GM21390 (cell line): ENCODE results near the gene TMEM150A.
A peak's percentile ranks its signal among the peaks of the same experiment; 100 is the strongest.
"Not testable (repeated sequence)": the region's sequence is repeated elsewhere in the genome, so short reads cannot be mapped to it uniquely, and the experiment has no call there.

Experiments used
- ATAC-seq: cut with Tn5 transposase; IDR thresholded peaks from one replicate; pipeline ENCODE4 v1.9.1; 2021; ENCODE audit not compliant: unreplicated experiment

The TMEM150A gene

DNA sequence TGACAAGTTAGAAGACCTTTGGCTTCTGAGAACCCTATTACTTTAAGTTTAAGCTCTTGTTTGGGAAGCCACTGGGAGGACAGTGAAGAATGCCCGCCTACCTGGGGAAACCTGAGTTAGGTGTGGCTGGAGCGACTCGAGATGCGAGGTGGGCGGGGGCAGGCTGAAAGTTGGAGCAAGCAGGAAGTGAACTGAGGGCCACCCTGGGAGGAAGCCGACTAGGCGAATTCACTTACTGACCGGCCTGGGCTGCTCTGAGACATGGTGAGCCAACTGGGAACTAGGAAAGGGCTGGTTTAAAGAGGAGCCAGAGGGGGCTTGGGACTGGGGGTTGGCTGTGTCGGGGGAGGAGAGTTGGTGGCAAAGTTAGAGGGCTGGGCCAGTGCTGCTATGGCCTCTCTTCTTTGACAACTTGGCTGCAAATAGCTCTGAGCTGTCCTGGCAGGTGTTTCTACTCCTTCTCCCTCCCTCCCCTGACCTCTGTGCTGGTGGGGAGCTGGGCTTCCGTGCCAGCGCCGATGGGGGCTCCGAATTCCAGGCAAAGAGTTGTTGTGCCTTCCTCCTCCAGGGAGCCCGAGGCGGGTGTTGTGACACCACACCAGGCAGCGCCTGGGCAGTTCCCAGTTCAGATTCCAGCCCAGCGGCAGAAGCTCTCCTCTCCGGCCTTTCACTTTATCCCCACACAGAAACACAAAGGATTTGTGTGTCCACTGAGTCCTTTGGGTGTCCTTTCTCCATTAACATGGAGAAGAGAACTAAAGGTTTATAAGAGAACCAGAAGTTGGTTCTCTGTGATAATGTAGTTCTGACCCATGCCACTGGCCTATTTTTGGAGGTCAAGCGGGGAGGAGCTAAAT is 24.9 kb downstream of the TMEM150A start, which contains the start of gene VAMP8:
Gene VAMP8 (plus strand): TSS at position 201 of the 857 bp plus-strand sequence. CDS start 61 bp downstream, at position 262.
- ATAC-seq: peak; percentile 73

DNA sequence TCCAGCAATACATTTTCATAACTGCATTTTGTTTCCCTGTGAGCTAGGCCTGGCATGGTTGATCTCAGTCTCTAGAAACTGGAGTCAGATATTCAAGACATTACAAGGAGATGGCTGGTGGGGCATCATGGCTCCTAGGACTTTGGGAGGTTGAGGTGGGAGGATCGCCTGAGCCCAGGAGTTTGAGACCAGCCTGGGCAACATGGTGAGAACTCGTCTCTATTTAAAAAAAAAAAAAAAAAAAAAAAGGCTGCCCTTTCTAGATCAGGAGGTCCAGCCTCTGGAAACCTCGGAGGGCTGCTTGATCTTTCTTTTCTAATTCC is 25.5 kb downstream of the TMEM150A start:
- no peak for ATAC-seq

DNA sequence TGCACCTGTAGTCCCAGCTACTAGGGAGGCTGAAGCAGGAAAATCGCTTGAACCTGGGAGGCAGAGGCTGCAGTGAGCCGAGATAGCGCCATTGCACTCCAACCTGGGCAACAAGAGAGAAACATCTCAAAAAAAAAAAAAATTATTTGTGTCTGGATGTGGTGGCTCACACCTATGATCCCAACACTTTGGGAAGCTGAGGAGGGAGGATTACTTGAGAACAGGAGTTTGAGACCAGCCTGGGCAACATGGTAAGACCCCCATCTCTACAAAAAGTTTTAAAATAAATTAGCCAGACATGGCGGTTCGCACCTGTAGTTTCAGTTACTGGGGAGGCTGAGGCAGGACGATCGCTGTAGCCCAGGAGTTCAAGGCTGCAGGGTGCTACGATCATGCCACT is 26.8 kb downstream of the TMEM150A start:
- no peak for ATAC-seq

DNA sequence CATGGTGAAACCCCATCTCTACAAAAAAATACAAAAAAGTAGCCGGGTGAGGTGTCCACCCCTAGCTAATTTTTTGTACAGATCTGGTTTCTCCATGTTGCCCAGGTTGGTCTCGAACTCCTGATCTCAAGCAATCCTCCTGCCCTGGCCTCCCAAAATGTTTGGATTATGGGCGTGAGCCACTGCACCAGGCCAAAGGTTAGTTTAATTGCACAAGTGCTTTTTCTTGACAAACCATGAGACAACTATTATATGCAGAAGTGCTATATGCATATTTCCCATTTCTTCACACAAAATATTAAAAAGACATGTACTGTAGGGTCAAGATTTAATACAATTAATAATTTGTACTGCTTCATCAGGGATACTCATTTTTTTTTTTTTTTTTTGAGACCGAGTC is 36.2 kb downstream of the TMEM150A start:
- ATAC-seq: no peak

DNA sequence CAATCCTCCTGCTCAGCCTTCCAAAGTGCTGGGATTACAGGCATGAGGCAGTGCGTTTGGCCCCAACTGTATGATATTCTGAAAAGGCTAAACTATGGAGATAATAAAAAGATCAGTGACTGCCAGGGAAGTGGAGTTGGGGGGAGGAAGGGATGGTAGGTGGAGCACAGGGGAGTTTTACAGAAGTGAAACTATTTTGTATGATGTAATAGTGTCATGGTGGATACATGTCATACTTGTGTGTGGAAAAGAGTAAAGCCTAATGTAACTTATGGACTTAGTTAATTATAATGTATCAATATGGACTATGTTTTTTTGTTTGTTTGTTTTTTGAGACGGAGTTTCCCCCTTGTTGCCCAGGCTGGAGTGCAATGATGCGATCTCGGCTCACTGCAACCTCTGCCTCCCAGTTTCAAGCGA is 38.3 kb downstream of the TMEM150A start:
- ATAC-seq: no peak

DNA sequence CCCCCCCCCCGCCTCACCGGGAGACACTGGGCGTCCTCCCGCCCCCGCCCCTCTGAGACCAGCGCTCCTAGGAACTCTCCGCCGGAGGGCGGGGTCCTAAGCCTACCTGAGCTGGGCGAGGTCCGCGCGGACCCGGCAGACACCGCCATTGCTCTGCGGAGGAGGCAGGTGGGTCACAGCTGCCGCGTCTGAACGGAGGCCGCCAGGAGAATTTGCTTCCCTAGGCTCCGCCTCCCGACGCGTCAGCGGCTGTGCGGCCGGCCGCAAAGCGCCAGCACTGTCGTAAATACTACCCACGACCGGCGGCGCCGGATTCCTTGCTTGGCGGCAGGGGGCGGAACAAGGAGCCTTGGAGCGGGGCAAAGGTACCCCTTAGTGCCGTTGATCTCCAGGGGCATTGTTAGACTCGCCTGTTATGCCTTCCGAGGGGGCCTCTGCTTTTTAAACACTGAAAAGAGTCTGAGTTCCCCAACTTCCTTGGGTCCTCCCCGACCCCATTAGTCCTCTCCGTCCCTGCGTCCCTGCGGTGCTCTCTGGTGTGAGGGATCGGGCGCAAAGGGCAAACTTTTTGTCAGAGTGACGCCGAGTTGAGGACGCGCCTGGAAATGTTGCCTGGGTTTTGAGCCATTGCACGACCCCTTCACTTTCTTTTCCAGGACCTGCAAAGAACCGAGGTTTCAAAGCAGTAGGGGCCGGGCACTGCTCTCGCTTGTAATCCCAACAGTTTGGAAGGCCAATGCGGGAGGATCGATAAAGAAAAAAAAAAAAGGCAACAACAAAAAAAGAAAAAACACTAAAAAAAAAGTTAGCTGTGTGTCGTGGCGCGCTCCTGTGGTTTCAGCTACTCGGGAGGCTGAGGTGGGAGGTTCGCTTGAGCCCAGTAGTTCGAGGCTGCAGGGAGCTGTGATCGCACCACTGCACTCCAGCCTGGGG is 41.0 kb downstream of the TMEM150A start, which contains the start of gene GGCX:
Gene GGCX (minus strand): TSS at position 214 of the 933 bp plus-strand sequence. CDS start 65 bp downstream, at position 149.
- peak; percentile 90 for ATAC-seq

DNA sequence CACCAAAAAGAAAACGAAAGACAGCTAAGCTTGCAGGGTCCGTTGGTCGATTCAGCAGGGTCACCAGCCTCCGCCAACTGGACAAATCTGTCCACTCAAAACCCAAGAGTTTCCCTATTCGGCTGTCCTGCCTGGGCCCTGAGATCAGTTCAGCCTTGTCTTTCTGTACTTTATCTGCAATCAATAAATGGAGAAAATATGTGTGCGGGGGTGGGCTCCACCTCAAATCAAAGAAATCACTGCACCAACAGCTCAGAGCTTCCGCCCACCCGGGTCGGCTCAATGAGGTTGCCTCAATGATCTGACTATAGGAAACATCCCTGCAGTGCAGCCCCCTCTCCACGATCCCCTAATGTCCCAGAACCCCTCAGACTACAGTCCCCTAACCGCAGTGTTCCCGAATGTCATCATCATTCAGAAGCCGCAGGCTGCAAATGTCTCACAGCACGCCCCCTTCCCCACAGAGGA is 41.7 kb downstream of the TMEM150A start:
- ATAC-seq: peak; percentile 10

DNA sequence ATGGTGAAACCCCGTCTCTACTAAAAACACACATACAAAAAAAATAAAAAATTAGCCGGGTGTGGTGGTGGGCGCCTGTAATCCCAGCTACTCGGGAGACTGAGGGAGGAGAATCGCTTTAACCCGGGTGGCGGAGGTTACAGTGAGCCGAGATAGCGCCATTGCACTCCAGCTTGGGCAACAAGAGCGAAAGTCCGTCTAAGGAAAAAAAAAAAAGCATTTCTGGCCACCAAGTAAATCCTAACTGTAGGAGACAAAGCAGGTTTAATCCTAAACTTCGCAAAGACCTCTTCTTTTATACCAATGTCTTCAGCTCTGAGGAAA is 42.1 kb downstream of the TMEM150A start:
- ATAC-seq: not testable (repeated sequence)

DNA sequence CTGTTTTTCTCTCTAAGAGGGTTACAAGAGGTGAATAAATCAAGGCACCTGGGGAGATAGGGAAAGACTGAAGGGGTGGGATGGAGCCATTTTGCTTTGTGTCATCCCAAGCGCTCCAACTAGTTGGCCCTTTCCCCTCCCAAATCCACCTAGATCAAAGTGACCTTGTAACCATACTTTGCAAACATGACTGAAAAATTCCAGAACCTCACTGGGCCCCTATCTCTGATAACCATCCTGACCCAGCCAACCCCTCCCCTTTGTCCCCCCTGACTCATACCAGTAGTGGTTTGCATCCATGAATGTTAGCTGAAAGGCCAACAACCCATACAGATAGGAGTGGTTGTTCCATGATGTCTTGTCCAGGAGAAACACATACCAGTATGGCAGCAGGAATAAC is 44.3 kb downstream of the TMEM150A start:
- ATAC-seq: no peak

DNA sequence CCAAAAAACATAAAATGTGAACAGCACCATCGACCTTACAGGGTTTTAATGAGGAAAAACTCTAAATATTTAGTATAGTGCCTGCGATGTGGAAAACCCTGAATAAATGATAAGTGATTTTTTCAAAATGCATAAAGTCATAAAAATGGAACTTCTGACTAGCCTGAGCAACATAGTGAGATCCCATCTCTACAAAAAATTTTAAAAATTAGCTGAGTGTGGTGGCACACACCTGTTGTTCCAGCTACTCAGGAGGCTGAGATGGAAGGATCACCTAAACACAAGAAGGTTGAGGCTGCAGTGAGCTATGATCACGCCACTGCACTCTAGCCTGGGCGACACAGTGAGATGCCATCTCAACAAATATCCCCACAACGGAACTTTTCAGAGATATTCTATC is 45.4 kb downstream of the TMEM150A start:
- ATAC-seq: no peak

DNA sequence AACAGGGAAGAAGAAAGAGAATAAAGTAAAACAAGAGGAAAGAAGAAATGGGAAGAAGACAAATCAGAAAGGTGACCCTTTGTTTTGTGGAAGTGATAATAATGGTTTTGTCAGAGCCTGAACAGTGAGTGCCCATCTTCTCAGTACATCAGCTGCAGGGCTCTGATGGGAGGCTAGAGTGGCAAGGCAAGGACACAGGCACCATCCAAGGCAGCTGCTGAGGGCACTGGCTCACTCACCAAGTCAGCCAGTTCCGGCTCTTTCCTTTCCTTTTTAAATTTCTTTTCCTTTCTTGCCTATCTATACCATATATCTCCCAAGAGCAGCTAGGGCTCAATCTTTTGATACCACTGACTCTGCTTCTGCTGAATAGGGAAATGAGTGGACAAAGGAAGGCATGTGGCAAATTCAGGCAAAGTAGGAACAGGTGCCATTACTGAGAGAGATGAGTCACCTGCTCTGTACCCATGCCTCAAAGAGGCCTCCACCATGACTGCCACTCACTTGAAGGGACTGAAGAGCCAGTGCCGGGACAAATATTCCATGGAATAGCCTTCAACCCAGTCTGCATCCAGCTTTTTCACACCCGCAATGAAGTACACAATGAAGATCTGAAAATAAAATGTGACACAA is 47.4 kb downstream of the TMEM150A start:
- no peak for ATAC-seq

DNA sequence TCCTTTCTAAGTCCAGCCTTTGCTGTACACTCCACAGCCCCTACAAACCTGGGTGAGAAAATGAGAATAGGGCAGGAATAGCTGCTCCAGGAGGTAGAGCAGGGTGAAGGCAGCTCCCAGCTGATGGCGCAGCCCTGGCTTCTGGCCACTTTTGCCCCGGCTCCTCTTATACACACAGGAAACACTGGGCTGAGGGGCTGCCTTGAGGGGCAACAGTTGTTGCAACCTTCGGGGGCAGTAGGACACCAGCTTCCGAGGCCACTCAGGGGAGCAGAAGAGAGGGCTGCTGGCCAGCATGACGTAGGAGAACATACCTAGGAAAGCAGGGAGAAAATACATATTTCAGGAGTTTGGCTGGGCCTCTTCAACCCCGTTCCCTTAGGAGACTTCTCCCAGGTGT is 49.3 kb downstream of the TMEM150A start:
- no peak for ATAC-seq

DNA sequence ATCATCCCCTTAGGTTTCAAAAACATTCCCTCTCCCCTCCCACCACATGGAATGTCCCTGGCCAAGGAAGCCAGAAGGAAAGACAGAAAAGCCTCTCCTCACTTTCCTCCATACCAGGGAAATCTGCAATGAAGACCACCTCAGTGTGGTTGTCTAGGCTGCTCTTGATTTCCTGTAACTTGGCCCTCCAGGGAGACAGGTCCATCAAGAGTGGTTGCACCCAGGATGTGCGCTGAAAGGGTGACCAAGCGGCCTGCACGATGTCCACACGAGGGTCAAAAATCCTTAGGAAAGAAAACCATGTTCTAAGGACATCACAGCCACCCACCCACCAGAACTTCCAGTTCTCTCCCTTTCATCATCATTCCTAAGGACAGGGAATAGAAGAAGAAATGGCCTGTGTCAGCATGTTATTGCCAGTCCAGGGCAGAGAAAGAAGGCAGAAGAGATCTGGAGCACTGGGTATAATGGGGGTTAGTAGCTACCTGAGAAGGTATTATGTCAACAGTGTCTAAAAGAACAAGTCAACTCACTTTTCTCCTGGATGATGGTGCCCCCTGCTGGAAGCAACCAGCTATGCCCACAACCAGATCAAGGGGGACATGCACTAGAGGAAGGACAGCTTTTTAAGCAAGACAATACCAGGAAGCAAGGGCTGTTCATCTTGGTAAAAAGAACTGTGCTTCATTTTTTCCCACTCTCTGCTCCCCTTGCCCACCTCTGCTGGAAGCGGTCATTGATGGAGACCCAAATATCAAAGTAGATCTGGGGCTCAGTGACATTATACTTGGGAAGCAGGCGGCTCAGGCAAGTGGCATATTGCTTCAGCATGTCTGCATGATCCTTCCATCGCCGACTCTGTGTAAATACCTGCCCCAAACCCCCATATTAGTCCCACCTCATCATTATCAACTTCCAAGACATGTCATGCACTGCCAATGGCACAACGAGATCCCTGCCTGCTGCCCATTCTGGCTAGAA is 50.5 kb downstream of the TMEM150A start:
- ATAC-seq: peak; percentile 80

DNA sequence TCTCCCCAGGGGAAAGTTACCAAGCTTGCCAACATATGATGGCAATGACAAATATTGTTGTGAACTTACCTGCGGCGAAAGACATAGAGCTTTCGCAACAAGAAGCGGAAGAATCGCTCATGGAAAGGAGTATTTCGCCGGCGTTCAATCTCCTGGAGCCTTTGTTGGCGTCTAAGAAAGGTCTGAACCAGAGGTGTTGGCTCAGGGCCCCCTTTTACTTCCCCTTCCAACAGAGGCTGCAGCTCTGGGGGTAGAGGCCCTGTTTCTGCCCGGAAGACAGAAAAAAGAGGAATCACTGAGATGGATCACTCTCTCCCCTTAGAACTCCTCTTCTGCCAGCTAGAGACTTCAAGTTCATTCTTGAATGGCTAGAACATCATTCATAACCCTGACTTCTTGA is 52.0 kb downstream of the TMEM150A start:
- no peak for ATAC-seq

DNA sequence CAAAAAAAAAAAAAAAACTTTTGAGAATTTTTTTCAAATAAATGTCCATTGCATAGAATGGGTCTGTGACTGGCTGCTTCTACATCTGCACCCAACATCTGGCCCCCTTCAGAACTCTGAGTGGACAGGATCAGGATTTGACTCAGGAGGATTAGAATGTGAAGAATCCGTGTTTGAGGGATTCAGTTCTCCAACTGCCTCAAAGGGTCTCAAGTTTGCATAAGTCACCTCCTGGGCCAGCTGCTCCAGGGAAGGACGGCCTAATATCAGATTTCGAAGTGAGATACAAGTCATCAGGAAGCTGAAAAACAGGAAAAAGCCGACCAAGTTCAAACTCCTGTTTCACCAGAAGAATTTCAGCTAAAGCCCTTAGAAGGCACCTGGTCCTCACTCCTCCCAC is 52.7 kb downstream of the TMEM150A start:
- ATAC-seq: no peak

DNA sequence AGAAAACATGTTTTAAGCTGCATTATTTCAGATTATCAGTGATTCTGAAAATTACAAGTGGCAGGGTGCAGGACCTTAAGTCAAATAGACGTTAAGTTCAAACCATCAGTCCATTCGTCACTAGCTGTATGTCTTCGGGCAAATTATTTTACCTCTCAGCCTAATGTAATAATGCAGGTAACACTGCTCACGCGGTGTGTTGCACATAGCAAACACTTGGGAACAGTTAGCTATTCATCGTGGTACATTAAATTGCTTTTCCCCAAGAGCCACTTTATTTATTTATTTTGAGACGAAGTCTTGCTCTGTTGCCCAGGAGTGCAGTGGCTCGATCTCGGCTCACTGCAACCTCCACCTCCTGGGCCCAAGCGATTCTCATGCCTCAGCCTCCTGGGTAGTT is 53.4 kb downstream of the TMEM150A start:
- no peak for ATAC-seq

DNA sequence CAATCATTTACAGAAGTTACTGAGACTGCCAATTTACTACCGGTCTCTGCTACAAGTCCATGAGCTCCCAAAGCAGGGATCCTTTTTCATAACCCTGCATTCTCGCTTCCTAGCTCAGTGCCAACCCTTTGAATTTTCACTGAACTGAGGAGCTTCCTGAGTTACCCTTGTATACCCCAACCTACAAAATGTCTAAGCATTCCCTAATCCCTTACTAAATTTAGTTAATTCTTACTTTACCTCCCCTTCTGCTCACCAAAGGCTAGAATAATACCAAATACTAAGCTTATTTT is 53.9 kb downstream of the TMEM150A start:
- ATAC-seq: no peak
